K562 (cell line): ENCODE data around the gene SDF4. TPM values are rescaled to one million over a fixed set of nuclear protein-coding genes. Genes with fewer than 3 reads are reported as not detected.

Experiments used
- CEBPZ ChIP-seq: fragments of 150-350 bp; IDR thresholded peaks from 2 replicates; pipeline ENCODE4 v1.6.1; 2014; ENCODE audit warnings: low read depth, mild to moderate bottlenecking, low read length, borderline replicate concordance
- E4F1 ChIP-seq: fragments of 250-450 bp; sonication (Bioruptor Pico); IDR thresholded peaks from 2 replicates; pipeline ENCODE4 v1.5.0; 2021; ENCODE audit warnings: mild to moderate bottlenecking, borderline replicate concordance
- ETV6 ChIP-seq, 3 experiments: fragments of 150-350 bp in 1 of 3; sonication (generic) in 1 of 3; formaldehyde crosslinking in 1 of 3; IDR thresholded peaks; 2 replicates each; pipeline versions ENCODE4 v1.6.1 to v1.8.0; 2014 to 2022; ENCODE audit warnings: borderline replicate concordance in 2 of 3, low read depth in 2 of 3, antibody characterized with exemption in 1 of 3, low read length in 1 of 3, mild to moderate bottlenecking in 1 of 3, missing genetic modification reagents in 1 of 3
- HEY1 ChIP-seq: fragments of 250-450 bp; sonication (Bioruptor Pico); IDR thresholded peaks from 2 replicates; pipeline ENCODE4 v1.5.0; 2020; ENCODE audit warnings: mild to moderate bottlenecking, moderate library complexity, borderline replicate concordance
- HMG20A ChIP-seq: fragments of 450-650 bp; formaldehyde crosslinking; conservative IDR thresholded peaks from 2 replicates; pipeline ENCODE4 v1.4.0; 2020; ENCODE audit warnings: mild to moderate bottlenecking, mixed read lengths
- HMGN3 ChIP-seq: IDR thresholded peaks from 2 replicates; pipeline ENCODE4 v1.6.1; 2011; ENCODE audit warnings: borderline replicate concordance, low read depth, mild to moderate bottlenecking, mixed read lengths, low read length; ENCODE audit not compliant: insufficient read length; ENCODE audit errors: extremely low read depth
- MYC ChIP-seq, 2 experiments: fragments of 250-450 bp in 1 of 2; sonication (Bioruptor Pico) in 1 of 2; IDR thresholded peaks; 2 replicates each; pipeline versions ENCODE4 v1.5.1 to v1.6.1; 2012 to 2021; ENCODE audit warnings: low read depth in 2 of 2, borderline replicate concordance in 1 of 2, improper control_type of control experiment in 1 of 2, low read length in 1 of 2, mild to moderate bottlenecking in 1 of 2, moderate library complexity in 1 of 2
- PHF21A ChIP-seq: fragments of 450-650 bp; IDR thresholded peaks from 2 replicates; pipeline ENCODE4 v1.6.1; 2017; ENCODE audit warnings: low read depth, borderline replicate concordance
- RB1 ChIP-seq: fragments of 450-650 bp; IDR thresholded peaks from 2 replicates; pipeline ENCODE4 v1.6.1; 2017; ENCODE audit warnings: low read depth, mild to moderate bottlenecking
- ZFX ChIP-seq: sonication (generic); formaldehyde crosslinking; IDR thresholded peaks from 2 replicates; pipeline ENCODE4 v1.8.0; 2022; ENCODE audit warnings: mild to moderate bottlenecking, missing genetic modification reagents, moderate library complexity
- ZNF655 ChIP-seq: fragments of 250-450 bp; sonication (Bioruptor Pico); IDR thresholded peaks from 2 replicates; pipeline ENCODE4 v1.5.0; 2021
- ZNF785 ChIP-seq: fragments of 250-450 bp; sonication (Bioruptor Pico); IDR thresholded peaks from 2 replicates; pipeline ENCODE4 v1.4.0; 2020; ENCODE audit warnings: mild to moderate bottlenecking
- polyA plus RNA-seq, 8 experiments: library from polyadenylated mRNA; depleted of rRNA in 4 of 8; stranded (reverse) in 5 of 8; unstranded in 3 of 8; fragments of >200 nt; fragmentation: Nextera tagmentation in 2 of 8; fragmentation: Illumina TruSeq in 1 of 8; extraction: Ambion mirVana in 2 of 8; extraction: Trizol in 1 of 8; gene quantifications; 2 replicates each; pipeline versions ENCODE4 v1.2.1 to v1.2.3, GENCODE V29; 2011 to 2014; ENCODE audit warnings: inconsistent platforms in 1 of 8, missing spikeins in 1 of 8
- total RNA-seq, 7 experiments: library from RNA; depleted of rRNA in 6 of 7; stranded (reverse); fragments of >200 nt in 6 of 7; fragmentation: Illumina TruSeq in 2 of 7; extraction: Trizol in 2 of 7; gene quantifications; 2 replicates each; pipeline versions ENCODE4 v1.2.1 to v1.2.3, GENCODE V29; 2011 to 2021; ENCODE audit warnings: low replicate concordance in 1 of 7
- TF ChIP-seq, protein P1 (sequence below), 2 experiments: fragments of 150-350 bp in 1 of 2; IDR thresholded peaks; 2 replicates each; pipeline ENCODE4 v1.6.1; 2012 to 2016; ENCODE audit warnings: low read depth in 2 of 2, low read length in 2 of 2, mild to moderate bottlenecking in 1 of 2, moderate library complexity in 1 of 2
- TF ChIP-seq, protein P2 (sequence below): sonication (generic); formaldehyde crosslinking; IDR thresholded peaks from 2 replicates; pipeline ENCODE4 v1.9.0; 2022; ENCODE audit warnings: mild to moderate bottlenecking, missing genetic modification reagents

The SDF4 gene
- total and polyA plus RNA-seq, 9 of the 15 experiments (the other 6 are each of a cell fraction or from before 2014, with no cell fraction given) = 0.35 to 160 (median 65.2) TPM

DNA sequence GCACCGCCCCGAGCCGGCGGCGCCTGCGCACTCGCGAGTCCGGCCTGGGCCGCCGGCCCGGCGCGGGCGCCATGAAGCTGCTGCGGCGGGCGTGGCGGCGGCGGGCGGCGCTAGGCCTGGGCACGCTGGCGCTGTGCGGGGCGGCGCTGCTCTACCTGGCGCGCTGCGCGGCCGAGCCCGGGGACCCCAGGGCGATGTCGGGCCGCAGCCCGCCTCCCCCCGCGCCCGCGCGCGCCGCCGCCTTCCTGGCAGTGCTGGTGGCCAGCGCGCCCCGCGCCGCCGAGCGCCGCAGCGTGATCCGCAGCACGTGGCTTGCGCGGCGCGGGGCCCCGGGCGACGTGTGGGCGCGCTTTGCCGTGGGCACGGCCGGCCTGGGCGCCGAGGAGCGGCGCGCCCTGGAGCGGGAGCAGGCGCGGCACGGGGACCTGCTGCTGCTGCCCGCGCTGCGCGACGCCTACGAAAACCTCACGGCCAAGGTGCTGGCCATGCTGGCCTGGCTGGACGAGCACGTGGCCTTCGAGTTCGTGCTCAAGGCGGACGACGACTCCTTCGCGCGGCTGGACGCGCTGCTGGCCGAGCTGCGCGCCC, 501 bp upstream of the SDF4 start, which contains the start of gene B3GALT6 (continued):
- TF ChIP-seq ZNF655 = no peak
- TF ChIP-seq MYC (IDR thresholded peaks at IDR 0.05; ENCODE audit: low read depth, low read length) = peak; percentile 90; the same call in 1 of the 2 replicates
- no peak for TF ChIP-seq MYC (CRISPR knock-in tag; IDR thresholded peaks at IDR 0.05; ENCODE audit: borderline replicate concordance, low read depth)
- TF ChIP-seq, protein P1, sequence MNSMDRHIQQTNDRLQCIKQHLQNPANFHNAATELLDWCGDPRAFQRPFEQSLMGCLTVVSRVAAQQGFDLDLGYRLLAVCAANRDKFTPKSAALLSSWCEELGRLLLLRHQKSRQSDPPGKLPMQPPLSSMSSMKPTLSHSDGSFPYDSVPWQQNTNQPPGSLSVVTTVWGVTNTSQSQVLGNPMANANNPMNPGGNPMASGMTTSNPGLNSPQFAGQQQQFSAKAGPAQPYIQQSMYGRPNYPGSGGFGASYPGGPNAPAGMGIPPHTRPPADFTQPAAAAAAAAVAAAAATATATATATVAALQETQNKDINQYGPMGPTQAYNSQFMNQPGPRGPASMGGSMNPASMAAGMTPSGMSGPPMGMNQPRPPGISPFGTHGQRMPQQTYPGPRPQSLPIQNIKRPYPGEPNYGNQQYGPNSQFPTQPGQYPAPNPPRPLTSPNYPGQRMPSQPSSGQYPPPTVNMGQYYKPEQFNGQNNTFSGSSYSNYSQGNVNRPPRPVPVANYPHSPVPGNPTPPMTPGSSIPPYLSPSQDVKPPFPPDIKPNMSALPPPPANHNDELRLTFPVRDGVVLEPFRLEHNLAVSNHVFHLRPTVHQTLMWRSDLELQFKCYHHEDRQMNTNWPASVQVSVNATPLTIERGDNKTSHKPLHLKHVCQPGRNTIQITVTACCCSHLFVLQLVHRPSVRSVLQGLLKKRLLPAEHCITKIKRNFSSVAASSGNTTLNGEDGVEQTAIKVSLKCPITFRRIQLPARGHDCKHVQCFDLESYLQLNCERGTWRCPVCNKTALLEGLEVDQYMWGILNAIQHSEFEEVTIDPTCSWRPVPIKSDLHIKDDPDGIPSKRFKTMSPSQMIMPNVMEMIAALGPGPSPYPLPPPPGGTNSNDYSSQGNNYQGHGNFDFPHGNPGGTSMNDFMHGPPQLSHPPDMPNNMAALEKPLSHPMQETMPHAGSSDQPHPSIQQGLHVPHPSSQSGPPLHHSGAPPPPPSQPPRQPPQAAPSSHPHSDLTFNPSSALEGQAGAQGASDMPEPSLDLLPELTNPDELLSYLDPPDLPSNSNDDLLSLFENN (IDR thresholded peaks at IDR 0.05; ENCODE audit: low read depth in 2 of 2, low read length in 2 of 2) = no peak
- TF ChIP-seq ZFX = no peak
- TF ChIP-seq CEBPZ = no peak
- no peak; the same call in 1 of the 2 replicates for TF ChIP-seq RB1
- 0 out of 2 replicates have a peak, but pooled peaks have one; percentile 30 for TF ChIP-seq E4F1 (CRISPR knock-in tag)
- peak; percentile 24 for TF ChIP-seq HMGN3
- TF ChIP-seq HEY1 (CRISPR knock-in tag) = no peak
- TF ChIP-seq HMG20A = no peak
- TF ChIP-seq PHF21A = no peak
- TF ChIP-seq ETV6 (IDR thresholded peaks at IDR 0.05; ENCODE audit: borderline replicate concordance in 1 of 2, low read depth in 2 of 2, low read length in 1 of 2) = no peak
- TF ChIP-seq ETV6 (CRISPR knock-in tag; IDR thresholded peaks at IDR 0.05; ENCODE audit: borderline replicate concordance) = peak; percentile 92; the same call in 1 of the 2 replicates
- no peak for TF ChIP-seq ZNF785
- TF ChIP-seq, protein P2, sequence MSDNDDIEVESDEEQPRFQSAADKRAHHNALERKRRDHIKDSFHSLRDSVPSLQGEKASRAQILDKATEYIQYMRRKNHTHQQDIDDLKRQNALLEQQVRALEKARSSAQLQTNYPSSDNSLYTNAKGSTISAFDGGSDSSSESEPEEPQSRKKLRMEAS (CRISPR knock-in tag) = peak; percentile 88
